ENCODE measurements around the gene PCDHAC1.
"Not testable (repeated sequence)": the region's sequence is repeated elsewhere in the genome, so short reads cannot be mapped to it uniquely, and the experiment has no call there.

PCDHAC1 gene, protein sequence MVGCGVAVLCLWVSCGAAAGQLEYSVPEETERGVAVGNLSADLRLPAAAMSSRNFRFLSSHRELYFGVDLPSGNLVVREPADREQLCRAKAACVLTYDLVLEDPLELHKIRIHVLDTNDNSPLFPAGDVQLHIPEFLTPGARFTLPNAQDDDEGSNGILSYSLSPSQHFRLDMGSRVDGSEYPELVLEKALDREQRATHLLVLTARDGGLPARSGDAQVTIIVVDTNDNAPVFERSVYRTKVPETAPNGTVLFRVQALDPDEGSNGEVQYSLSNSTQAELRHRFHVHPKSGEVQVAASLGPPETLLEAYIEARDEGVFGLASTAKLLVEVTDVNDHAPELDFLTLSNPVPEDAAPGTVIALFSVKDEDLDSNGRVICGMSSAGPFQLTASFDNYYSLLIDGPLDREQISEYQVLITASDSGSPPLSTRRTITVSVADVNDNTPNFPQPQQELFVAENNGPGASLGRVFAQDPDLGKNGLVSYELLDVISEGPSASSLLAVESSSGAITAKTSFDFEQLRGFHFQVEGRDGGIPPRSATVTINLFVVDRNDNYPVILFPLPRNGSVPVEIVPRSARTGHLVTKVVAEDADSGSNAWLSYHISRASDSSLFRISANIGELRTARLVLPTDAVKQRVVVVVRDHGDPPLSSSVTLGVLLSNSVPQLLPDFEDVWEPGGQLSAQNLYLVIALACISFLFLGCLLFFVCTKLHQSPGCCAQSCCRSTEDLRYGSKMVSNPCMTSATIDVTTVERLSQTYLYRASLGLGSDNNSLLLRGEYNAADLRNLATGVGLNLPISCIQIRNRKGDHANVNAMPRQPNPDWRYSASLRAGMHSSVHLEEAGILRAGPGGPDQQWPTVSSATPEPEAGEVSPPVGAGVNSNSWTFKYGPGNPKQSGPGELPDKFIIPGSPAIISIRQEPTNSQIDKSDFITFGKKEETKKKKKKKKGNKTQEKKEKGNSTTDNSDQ

DNA sequence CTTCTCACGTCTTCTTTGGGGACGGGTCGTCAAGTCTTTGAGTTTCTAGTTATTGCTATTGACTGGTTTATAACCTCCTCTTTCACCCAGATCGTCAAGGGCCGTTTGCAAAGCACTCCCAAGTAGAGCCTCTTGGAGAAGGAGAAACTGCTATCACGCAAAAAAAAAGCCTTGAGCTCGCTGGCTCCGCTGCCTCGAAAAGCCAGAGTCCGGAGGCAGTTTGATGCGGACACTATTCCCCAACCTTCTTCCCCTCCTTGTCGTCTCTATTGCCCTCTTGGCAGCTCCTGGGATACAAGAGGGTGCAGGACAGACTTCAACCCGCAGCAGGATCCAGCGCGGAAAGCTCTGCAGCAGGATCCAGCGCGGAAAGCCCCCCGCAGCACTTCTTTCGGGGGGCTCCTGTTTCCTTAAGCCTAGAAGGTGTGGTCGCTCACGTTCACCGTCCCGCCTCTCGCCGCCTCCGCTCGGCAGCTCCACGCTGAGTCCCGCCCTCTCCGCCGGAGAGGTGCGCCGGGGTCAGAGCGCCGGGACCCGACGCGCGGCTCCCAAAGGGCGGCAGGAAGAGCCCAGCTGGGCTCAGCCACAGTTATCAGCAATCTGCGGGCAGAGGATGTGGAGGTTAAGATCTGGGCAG lies at the start of gene PCDHAC1:
Gene PCDHAC1 (plus strand): TSS at position 494 of the 637 bp plus-strand sequence. CDS start 594 bp downstream, outside the sequence.
- DNase-seq, result no peak

DNA sequence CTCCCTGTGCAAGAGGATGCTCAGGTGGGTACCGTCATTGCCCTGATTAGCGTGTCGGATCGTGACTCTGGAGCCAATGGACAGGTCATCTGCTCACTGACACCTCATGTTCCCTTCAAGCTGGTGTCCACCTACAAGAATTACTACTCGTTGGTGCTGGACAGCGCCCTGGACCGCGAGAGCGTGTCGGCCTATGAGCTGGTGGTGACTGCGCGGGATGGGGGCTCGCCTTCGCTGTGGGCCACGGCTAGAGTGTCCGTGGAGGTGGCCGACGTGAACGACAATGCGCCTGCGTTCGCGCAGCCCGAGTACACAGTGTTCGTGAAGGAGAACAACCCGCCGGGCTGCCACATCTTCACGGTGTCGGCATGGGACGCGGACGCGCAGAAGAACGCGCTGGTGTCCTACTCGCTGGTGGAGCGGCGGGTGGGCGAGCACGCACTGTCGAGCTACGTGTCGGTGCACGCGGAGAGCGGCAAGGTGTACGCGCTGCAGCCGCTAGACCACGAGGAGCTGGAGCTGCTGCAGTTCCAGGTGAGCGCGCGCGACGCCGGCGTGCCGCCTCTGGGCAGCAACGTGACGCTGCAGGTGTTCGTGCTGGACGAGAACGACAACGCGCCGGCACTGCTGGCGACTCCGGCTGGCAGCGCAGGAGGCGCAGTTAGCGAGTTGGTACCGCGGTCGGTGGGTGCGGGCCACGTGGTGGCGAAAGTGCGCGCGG lies 49.4 kb upstream of the PCDHAC1 start:
- not testable (repeated sequence) for DNase-seq

DNA sequence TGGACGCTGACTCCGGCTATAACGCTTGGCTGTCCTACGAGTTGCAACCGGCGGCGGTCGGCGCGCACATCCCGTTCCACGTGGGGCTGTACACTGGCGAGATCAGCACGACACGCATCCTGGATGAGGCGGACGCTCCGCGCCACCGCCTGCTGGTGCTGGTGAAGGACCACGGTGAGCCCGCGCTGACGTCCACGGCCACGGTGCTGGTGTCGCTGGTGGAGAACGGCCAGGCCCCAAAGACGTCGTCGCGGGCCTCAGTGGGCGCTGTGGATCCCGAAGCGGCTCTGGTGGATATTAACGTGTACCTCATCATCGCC lies 48.9 kb upstream of the PCDHAC1 start:
- no peak for DNase-seq

DNA sequence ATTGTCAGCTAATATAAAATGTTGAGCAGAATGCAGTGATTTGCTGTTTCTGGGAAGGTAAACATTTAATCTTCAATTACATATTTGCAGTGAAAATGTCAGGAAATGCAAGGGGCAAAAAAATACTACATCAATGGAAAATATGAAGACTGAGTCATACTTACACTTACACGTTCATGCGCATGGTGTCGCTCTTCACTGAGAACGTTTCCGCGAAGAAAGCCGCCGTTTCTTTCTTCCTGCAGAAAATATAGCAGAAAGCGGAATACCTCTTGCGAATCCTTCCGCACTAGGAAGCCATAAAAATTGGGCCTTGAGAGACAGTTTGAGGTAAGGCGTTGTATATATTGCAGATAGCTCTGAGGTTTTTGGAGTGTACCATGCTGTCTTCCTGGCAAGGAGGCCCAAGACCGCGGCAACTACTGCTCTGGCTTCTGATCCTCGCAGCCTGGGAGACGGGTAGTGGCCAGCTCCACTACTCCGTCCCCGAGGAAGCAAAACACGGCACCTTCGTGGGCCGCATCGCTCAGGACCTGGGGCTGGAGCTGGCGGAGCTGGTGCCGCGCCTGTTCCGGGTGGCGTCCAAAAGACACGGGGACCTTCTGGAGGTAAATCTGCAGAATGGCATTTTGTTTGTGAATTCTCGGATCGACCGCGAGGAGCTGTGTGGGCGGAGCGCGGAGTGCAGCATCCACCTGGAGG lies 44.1 kb upstream of the PCDHAC1 start, which contains the start of gene PCDHA13:
Gene PCDHA13 (plus strand): TSS at position 236 of the 702 bp plus-strand sequence. CDS start 145 bp downstream, at position 381.
- no peak for DNase-seq

DNA sequence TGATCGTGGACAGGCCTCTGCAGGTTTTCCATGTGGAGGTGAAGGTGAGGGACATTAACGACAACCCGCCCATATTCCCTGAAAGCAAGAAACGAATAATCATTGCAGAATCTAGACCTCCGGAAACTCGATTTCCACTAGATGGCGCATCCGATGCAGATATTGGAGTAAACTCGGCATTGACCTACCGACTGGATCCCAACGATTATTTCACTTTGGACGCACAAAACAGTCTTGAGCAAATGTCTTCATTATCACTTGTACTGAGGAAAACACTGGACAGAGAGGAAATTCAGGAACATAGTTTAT lies 43.6 kb upstream of the PCDHAC1 start:
- DNase-seq, result no peak

DNA sequence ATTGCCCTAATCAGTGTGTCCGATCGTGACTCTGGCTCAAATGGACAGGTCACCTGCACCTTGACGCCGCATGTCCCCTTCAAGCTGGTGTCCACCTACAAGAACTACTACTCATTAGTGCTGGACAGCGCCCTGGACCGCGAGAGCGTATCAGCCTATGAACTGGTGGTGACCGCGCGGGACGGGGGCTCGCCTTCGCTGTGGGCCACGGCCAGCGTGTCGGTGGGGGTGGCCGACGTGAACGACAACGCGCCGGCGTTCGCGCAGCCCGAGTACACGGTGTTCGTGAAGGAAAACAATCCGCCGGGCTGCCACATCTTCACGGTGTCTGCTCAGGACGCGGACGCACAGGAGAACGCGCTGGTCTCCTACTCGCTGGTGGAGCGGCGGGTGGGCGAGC lies 42.7 kb upstream of the PCDHAC1 start:
- no peak for DNase-seq

DNA sequence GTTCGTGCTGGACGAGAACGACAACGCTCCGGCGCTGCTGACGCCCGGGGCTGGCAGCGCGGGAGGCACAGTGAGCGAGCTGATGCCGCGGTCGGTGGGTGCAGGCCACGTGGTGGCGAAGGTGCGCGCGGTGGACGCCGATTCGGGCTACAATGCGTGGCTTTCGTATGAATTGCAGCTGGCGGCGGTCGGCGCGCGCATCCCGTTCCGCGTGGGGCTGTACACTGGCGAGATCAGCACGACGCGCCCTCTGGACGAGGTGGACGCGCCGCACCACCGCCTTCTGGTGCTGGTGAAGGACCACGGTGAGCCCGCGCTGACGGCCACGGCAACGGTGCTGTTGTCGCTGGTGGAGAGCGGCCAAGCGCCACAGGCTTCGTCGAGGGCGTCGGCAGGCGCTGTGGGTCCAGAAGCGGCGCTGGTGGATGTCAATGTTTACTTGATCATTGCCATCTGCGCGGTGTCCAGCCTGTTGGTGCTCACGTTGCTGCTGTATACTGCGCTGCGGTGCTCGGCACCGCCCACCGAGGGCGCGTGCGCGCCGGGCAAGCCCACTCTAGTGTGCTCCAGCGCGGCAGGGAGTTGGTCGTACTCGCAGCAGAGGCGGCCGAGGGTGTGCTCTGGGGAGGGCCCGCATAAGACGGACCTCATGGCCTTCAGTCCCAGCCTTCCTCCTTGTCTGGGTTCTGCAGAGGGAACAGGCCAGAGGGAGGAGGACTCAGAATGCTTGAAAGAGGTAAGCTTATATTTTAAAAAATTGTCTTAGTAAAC lies 42.0 kb upstream of the PCDHAC1 start:
- no peak for DNase-seq

DNA sequence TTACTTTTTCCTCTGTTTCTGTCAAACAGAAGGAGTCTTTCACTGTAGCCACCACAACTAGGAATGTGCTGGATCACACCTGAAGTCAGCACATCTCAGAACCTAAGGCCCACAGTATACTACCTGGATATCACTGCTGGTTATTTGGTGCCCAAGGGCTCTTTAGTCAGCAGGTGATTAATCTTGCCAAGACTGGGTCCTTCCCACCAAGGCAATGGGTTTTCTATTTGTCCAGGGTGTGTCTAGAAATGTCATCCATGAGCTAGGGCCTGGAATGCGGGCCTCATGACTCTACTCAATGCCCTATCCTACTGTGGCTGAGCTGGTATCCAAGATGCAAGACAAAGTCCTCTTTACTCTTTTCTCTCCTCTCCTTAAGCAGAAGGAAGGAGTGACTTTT lies 9.8 kb upstream of the PCDHAC1 start:
- DNase-seq, result no peak

DNA sequence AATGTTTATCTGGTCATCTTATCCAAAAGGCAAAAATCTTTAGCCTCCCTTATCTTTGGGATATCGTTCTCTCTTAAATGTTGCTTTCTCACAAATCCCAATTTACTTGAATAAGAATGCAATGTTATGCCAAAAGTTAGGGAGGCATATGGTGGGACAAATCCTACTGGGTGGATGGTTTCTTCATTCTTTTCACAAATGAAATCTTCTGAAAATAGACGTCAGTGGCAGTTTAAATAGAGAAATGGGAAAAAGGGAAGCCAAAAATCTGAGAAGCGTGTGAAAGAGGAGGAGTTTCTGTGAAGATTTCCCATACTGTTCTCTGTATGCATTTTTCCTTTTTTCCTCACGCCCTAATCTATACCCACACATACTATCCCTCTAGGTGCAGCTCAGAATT lies 2.5 kb upstream of the PCDHAC1 start:
- no peak for DNase-seq

DNA sequence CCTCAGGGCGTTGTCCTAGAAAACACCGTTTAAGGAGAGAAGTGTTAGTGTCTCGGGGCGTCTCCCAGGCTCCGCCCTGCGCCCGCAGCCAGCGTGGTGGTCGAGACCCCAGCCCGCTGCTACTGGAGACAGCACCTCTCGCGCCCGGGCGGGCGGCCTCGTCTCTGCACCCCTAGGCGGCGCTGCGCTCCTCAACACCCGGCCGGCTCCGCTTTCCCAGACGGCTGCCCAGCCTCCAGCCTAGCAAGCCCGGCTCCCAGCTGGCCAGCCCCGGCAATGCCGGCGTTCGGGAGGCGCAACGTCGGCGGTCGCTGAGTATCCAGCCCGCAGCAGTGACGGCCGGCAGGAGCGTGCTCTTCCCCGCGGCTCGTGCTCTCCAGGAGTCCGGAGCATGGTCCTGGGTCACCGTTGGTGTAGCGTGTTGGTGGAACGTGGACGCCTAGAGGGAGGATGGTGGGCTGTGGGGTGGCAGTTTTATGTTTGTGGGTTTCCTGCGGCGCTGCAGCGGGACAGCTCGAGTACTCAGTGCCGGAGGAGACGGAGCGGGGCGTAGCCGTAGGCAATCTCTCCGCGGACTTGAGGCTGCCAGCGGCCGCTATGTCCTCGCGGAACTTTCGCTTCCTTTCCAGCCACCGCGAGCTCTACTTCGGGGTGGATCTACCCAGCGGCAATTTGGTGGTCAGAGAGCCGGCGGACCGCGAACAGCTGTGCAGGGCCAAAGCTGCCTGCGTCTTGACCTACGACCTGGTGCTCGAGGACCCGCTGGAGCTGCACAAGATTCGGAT lies 536 bp downstream of the PCDHAC1 start:
- no peak for DNase-seq

DNA sequence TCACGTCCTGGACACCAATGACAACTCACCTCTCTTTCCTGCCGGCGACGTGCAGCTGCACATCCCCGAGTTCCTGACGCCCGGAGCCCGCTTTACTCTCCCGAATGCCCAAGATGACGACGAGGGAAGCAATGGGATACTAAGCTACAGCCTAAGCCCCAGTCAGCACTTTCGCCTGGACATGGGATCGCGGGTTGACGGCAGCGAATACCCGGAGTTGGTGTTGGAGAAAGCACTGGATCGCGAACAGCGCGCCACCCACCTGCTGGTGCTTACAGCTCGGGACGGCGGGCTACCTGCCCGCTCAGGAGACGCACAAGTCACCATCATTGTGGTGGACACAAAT lies 1.1 kb downstream of the PCDHAC1 start:
- no peak for DNase-seq

DNA sequence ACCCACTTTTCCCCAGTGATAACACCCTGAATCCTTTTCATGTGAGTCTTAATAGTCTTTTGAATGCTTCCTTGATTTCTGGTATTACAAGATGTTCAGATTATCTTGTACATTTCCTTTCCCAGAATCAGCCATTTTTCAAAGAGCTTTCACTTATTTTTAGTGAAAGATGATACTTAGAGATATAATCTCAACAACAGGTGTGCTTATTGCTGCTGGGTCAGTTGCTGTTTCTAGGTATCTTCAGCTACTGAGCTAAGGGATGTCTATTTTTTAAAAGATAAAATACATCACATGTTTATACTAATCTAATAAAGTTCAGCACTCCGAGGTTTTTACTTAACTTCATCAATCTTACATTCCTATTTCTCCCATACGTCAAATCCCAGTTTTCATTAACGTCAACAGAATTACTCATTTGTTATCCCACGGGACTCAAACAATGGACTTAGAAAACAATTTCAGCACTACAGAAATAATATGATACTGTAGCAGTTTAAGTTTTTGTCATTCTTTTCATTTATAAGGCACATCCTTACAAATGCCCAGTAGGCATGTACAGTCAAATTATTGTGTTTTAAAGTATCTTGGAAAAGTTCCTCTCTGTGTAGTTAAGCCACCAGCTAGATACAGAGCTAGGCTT lies 9.0 kb downstream of the PCDHAC1 start:
- no peak for DNase-seq

DNA sequence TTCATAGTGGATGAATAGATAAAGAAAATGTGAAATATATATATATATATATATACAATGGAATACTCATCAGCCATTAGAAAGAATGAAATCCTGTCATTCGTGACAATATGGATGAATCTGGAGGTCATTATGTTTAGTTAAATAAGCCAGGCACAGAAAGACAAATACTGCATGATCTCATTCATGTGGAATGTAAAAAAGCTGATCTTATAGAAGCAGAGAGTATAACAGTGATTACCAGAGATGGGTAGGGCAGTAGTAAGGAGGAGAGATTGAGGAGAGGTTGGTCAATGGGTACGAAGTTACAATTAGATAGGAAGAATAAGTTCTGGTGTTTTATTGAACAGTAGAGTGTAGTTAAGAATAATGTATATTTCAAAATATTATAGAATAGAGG lies 20.5 kb downstream of the PCDHAC1 start:
- DNase-seq, result no peak

DNA sequence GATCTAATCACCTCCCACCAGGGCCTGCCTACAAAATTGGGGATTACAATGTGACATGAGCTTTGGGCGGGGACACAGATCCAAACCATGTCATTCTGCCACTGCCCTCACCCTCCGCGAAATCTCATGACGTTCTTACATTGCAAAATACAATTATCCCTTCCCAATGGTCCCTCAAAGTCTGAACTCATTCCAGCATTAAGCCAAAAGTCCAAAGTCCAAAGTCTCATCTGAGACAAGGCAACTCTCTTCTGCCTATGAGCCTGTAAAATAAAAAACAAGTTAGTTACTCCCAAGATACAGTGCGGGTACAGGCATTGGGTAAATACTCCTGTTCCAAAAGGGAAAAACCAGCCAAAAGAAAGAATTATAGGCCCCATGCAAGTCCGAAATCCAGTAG lies 25.5 kb downstream of the PCDHAC1 start:
- no peak for DNase-seq

DNA sequence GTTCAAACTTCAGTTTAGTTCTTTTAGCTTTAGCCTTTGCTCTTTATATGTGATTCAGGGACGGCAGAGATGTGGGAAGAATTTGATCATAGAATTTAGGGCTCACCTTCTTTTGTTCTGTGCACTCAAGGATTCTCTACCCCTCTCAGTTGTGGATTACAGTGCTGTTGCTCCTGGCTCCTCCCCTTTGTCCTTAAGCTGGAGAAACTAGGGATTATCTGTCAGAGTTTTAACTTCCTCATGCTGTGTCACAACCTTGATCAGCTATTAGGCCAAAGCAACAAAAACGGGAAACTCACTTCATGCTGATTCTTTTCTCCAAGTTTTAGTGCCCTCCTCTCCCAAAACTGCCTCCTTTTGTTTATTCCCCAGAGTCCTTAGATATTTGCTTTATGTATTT lies 27.1 kb downstream of the PCDHAC1 start:
- peak; percentile 7 for DNase-seq

DNA sequence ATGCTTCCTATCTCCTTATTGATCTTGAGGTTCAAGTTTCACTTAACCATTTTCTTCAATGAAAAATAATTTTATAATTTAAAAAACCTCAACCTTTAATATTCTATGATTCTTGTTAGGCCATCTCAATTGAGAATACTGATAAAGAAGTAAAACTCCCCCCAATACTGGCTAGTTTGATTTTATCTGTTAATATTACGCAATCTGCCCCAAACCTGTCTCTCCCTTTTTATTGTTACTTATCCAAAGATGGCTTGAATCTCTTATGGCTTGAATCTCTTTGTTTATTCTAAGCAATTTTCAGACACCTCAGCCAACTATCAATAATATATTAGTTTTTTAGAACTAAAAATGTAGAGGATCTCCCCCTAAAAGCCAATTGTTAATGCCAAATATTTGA lies 36.1 kb downstream of the PCDHAC1 start:
- DNase-seq, result no peak

DNA sequence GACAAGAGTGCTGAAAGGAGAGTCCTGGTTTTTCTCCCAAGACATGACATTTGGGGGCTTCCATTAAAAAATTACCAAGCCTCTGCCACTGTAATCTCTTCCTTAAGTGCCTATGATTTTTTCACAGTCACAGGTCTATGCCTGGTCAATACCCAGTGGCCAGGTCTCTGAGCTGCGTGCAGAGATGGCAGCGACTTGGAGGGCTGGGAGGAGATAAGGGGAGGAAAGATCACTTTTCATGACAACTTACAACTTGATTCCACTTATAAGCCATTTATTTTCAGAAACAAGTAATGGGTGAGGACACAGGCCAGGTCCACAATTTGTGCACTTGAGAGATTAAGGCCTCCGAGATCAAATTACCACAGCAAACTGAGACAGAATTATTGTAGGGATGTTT lies 38.3 kb downstream of the PCDHAC1 start:
- DNase-seq, result no peak

DNA sequence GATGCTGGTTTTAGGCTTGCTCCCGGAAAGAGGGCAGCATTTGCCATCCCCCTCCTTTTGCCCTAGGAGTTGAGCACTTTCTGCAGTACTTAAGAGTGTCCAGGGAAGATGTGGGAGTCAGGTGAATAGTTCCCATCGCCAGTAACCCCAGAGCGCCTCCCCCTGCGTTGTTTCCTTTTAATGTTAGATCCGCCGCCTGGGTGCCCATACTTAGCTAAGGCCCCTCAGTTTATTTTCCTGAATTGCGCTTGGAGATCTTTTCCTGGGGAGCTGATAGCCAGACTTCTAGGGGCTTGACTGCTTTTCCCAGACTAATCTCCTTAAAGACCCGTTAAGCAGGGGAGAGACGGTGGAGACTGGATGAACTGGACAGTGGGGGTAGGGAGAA lies 39.8 kb downstream of the PCDHAC1 start:
- no peak for DNase-seq

DNA sequence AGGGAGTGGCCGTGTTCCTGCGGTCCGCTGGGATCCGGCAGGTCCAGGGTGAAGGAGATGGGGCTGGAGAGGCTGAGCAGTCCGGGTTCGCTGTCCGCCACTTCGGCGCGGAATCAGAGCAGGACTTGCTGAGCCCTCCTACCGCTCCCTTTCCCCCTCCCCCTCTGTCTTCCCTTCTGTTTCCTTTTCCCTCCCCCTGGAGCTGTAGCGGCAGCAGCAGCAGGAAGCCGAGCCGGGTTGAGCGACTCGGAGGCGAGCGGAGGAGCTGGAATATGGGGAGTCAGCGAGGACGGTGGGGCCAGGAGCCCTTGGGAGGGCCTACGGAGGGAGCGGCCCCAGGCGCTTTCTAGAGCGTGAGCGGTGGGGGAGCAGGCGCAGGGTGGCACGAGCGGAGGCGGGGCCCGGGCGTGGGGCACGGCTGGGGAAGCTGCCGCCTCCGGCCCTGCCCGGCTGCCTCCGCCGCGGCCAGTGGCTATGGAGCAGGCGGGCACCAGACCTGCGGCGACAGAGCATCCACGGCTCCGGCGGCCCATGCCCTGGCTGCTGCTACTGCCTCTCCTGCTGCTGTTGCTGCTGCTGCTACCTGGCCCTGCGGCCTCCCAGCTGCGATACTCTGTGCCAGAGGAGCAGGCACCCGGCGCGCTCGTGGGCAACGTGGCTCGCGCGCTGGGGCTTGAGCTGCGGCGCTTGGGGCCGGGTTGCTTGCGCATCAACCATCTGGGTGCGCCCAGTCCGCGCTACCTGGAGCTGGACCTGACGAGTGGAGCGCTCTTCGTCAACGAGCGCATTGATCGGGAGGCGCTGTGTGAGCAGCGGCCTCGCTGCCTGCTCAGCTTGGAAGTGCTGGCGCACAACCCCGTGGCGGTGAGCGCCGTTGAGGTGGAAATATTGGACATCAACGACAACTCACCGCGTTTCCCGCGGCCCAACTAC lies 40.5 kb downstream of the PCDHAC1 start, which contains the start of gene PCDHAC2:
Gene PCDHAC2 (plus strand): TSS at position 184 of the 933 bp plus-strand sequence. CDS start 291 bp downstream, at position 475.
- DNase-seq, result no peak

Data from OCI-M1 (cell line).